GM23338 (cell line): ENCODE data around the gene MIR17HG.

ENCODE experiments used
- CREB1 ChIP-seq: fragments of 250-450 bp; sonication (Bioruptor Pico); IDR thresholded peaks from 2 replicates; pipeline ENCODE4 v1.5.0; 2020; ENCODE audit warnings: low read depth, mild to moderate bottlenecking, moderate library complexity
- EZH2 ChIP-seq: fragments of 200-600 bp; sonication (generic); IDR thresholded peaks from one replicate; pipeline ENCODE4 v1.8.0; 2017; ENCODE audit warnings: antibody characterized with exemption, mild to moderate bottlenecking, low read depth; ENCODE audit not compliant: unreplicated experiment
- EZH2phosphoT487 ChIP-seq: fragments of 200-600 bp; sonication (generic); IDR thresholded peaks from one replicate; pipeline ENCODE4 v1.8.1; 2018; ENCODE audit warnings: antibody characterized with exemption; ENCODE audit not compliant: unreplicated experiment
- POLR2AphosphoS5 ChIP-seq: IDR thresholded peaks from 2 replicates; pipeline ENCODE4 v1.6.1; 2016; ENCODE audit warnings: antibody characterized with exemption, low read depth
- STAT1 ChIP-seq: IDR thresholded peaks from one replicate; pipeline ENCODE4 v1.6.1; 2016; ENCODE audit warnings: antibody characterized with exemption; ENCODE audit not compliant: unreplicated experiment
- TF ChIP-seq, protein P1 (sequence below), 2 experiments: fragments of 200-600 bp in 1 of 2; sonication (generic) in 1 of 2; conservative IDR thresholded peaks; 2 replicates each; pipeline versions ENCODE4 v1.5.1 to v1.6.1; 2016 to 2017; ENCODE audit warnings: antibody characterized with exemption in 2 of 2, low read depth in 2 of 2, mild to moderate bottlenecking in 2 of 2, moderate library complexity in 1 of 2
- TF ChIP-seq, protein P2 (sequence below): IDR thresholded peaks from 2 replicates; pipeline ENCODE4 v1.6.1; 2016; ENCODE audit warnings: antibody characterized with exemption
- TF ChIP-seq, protein P3 (sequence below): IDR thresholded peaks from one replicate; pipeline ENCODE4 v1.6.1; 2018; ENCODE audit warnings: antibody characterized with exemption; ENCODE audit not compliant: unreplicated experiment

DNA sequence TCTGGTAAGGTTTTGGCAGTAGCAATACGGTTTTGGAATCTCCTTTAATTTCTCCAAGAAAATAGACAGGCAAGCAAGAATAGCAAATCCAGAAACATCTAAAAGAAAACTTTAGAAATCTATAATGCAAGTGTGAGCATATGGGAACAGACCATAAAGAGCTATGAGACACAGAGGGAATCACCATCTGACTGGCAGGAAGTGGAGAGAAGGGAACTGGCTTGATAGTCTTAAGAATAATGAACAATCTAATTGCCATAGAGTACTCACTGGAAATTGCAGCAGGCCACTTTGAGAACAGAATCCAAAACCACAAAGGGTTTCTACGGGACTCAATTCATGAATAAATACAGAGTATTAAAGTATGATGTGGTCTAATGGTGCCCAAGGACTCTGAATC, 39.6 kb upstream of the MIR17HG start:
- TF ChIP-seq EZH2 (no peak), POLR2AphosphoS5 (no peak), EZH2phosphoT487 (no peak), STAT1 (no peak), CREB1 (CRISPR knock-in tag) (no peak)
- TF ChIP-seq, protein P1, sequence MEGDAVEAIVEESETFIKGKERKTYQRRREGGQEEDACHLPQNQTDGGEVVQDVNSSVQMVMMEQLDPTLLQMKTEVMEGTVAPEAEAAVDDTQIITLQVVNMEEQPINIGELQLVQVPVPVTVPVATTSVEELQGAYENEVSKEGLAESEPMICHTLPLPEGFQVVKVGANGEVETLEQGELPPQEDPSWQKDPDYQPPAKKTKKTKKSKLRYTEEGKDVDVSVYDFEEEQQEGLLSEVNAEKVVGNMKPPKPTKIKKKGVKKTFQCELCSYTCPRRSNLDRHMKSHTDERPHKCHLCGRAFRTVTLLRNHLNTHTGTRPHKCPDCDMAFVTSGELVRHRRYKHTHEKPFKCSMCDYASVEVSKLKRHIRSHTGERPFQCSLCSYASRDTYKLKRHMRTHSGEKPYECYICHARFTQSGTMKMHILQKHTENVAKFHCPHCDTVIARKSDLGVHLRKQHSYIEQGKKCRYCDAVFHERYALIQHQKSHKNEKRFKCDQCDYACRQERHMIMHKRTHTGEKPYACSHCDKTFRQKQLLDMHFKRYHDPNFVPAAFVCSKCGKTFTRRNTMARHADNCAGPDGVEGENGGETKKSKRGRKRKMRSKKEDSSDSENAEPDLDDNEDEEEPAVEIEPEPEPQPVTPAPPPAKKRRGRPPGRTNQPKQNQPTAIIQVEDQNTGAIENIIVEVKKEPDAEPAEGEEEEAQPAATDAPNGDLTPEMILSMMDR (conservative IDR thresholded peaks at IDR 0.05; ENCODE audit: low read depth in 2 of 2) = no peak
- TF ChIP-seq, protein P2, sequence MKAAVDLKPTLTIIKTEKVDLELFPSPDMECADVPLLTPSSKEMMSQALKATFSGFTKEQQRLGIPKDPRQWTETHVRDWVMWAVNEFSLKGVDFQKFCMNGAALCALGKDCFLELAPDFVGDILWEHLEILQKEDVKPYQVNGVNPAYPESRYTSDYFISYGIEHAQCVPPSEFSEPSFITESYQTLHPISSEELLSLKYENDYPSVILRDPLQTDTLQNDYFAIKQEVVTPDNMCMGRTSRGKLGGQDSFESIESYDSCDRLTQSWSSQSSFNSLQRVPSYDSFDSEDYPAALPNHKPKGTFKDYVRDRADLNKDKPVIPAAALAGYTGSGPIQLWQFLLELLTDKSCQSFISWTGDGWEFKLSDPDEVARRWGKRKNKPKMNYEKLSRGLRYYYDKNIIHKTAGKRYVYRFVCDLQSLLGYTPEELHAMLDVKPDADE = no peak
- TF ChIP-seq, protein P3, sequence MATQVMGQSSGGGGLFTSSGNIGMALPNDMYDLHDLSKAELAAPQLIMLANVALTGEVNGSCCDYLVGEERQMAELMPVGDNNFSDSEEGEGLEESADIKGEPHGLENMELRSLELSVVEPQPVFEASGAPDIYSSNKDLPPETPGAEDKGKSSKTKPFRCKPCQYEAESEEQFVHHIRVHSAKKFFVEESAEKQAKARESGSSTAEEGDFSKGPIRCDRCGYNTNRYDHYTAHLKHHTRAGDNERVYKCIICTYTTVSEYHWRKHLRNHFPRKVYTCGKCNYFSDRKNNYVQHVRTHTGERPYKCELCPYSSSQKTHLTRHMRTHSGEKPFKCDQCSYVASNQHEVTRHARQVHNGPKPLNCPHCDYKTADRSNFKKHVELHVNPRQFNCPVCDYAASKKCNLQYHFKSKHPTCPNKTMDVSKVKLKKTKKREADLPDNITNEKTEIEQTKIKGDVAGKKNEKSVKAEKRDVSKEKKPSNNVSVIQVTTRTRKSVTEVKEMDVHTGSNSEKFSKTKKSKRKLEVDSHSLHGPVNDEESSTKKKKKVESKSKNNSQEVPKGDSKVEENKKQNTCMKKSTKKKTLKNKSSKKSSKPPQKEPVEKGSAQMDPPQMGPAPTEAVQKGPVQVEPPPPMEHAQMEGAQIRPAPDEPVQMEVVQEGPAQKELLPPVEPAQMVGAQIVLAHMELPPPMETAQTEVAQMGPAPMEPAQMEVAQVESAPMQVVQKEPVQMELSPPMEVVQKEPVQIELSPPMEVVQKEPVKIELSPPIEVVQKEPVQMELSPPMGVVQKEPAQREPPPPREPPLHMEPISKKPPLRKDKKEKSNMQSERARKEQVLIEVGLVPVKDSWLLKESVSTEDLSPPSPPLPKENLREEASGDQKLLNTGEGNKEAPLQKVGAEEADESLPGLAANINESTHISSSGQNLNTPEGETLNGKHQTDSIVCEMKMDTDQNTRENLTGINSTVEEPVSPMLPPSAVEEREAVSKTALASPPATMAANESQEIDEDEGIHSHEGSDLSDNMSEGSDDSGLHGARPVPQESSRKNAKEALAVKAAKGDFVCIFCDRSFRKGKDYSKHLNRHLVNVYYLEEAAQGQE = no peak
